Activated CD8-positive, alpha-beta memory T cell treated with anti-CD3 and anti-CD28 coated beads, Interleukin-2, amount 50 U/mL, for 24 hours (primary cell): ENCODE measurements around the gene COX19.

Experiments used
- DNase-seq: peaks from one replicate; pipeline ENCODE4 v3.0.0-alpha.2; 2020; ENCODE audit errors: extremely low read depth

The COX19 gene, protein sequence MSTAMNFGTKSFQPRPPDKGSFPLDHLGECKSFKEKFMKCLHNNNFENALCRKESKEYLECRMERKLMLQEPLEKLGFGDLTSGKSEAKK

DNA sequence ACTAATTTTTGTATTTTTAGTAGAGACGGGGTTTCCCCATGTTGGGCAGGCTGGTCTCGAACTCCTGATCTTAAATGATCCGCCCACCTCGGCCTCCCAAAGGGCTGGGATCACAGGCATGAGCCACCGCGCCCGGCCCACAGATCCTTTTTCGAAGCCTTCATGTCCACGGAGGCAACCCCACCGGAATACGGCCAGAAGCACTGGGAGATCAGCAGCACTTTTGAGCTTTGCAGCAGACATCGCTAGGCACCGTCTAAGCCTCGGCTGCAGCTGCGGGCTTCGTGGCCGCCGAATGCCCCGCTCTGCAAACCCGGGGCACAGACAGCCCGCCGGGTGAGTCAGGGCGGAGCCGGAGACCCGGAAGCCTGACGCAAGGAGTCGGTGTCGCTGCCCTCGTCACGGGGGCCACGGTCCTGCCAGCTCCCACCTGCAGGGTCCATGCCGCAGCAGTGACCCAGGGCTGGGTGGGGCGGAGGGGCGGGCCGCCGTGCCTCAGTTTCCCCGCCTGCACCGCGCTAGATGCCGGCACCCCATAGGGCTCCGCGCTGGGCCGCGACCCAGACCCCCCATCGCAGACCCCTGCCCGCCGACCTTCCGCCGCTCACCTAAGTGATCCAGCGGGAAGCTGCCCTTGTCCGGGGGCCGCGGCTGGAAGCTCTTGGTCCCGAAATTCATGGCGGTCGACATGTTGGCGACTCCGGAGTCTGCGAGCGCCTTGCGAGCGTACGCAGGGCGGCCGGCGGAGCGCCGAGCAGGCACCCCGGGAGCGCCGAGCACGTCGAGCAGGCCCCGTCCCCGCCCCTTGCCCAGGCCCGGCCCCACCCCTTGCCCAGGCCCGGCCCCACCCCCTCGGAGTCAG, at the start of gene COX19:
COX19 (minus strand) TSS at position 730 of the 862 bp plus-strand sequence; CDS start at position 690, 40 bp downstream.
- DNase-seq: peak; percentile 69

DNA sequence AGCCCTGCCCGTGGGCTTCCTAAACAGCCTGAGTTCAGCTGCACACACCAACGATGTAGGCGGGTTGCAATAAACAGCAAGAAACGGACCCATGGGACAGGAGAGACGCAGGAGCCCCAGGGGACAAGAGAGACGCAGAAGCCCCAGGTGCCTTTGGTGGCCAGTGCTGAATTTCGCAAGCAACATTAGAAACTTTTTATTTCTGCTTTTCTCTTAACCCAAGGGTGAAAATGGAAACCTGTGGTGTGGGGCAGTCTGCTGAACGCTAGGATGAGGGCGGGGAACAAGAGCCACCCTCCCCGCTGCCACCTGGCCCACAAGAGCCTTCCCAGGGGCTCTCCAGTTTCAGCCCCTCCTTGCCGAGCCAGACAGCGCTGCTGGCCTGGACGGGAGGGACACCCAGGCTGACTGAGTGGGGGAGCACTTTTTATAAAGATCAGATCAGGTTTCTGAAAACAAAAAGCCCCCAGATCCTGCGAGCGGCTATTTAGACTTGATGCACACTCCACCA, 49.0 kb upstream of the COX19 start:
- DNase-seq: no peak

DNA sequence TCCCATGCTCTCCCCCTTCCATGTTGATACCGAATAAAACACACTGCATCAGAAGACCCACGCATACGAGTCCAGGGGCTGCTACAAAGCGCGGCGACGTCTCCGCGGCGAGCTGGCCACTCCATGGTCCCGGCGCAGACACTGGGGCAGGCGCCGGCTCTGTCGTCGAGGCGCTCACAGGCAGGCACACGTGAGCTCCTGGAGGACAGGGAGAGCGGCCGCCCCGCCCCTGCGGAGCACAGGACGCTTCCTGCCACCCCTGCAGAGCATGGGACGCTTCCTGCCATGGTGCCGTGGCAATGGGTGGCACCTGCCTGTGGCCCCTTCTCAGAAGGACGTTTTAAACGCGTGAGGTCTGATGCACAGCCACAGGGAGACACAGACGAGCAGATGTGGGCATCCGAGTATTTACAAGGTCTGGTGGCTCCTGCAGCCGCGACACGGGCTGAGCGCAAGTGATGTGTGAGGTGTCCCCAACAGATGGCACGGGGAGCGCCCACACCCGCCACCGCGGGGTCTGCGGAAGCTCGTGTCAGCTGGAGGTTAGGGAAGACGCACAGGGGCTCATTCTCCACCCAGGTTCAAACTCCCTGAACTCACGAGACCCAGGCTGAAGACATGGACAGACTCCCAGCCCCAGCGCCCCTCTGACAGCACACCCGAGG, 47.6 kb upstream of the COX19 start:
- no peak for DNase-seq

DNA sequence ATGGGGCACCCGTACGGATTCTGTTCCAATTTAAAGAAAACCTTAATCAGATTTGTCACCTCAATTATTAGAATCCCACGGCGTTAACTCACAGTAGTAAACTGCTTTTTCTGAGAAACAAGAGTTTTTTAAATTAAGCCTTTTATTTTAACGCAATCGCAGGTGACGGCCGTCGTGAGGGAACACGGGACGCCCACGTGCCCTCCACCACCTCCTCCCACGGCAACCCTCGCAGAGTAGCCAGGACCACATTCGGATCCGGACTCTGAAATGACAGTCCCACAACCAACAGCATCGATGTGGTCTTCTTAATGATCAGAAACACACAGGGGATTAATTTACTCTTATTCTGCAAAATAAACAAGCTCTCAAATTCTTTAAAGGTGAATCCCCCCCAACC, 47.0 kb upstream of the COX19 start:
- no peak for DNase-seq

DNA sequence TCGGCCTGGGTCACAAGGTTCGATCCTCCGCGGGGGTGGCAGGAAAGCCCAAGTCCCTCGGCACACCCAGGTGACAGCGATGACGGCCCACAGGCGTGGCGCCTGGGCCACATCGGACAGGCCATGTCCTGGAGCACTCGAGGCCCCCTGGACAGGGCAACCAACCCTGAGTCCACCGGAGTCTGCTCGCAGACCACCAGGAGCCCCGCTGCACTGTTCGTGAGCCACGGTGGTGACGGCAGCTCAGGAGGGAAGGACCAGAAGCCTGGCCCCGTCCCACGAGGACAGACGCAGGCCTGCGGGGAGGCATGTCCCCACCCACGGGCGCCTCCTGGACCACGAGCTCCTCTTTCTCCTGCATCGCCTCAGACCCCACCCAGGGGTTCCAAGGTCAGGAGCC, 46.6 kb upstream of the COX19 start:
- no peak for DNase-seq

DNA sequence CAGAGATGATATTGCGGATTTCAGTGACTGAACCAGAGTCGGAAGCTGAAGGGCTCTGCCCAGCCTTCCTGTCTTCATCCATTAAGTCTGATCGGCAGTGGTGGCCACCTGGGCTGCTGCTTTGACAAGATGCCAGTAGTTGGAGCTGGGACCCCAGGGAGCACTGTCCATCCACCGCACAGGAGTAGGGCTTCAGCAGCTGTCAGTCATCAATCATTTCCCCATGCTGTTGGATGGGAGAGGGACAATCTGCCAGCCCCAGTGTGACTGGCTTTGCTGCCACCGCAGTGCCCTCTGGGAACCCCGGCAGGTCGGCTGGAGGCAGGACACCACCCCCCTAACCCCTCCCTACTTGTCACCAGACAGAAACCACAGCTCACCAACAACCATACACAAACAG, 46.0 kb upstream of the COX19 start:
- no peak for DNase-seq

DNA sequence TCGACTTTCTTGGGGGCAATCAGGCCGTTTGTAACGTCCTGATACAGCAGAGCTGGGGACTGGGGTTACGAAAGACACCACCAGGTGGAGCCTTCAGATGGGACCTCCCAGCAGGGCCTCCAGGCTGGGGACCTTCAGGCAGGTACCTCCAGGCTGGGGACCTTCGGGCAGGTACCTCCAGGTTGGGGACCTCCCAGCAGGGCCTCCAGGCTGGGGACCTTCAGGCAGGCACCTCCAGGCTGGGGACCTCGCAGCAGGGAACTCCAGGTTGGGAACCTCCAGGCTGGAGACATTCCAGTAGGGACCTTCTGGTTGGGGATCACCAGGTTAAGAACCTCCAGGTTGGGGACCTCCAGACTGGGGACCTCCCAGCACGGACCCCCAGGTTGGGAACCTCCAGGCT, 45.5 kb upstream of the COX19 start:
- no peak for DNase-seq

DNA sequence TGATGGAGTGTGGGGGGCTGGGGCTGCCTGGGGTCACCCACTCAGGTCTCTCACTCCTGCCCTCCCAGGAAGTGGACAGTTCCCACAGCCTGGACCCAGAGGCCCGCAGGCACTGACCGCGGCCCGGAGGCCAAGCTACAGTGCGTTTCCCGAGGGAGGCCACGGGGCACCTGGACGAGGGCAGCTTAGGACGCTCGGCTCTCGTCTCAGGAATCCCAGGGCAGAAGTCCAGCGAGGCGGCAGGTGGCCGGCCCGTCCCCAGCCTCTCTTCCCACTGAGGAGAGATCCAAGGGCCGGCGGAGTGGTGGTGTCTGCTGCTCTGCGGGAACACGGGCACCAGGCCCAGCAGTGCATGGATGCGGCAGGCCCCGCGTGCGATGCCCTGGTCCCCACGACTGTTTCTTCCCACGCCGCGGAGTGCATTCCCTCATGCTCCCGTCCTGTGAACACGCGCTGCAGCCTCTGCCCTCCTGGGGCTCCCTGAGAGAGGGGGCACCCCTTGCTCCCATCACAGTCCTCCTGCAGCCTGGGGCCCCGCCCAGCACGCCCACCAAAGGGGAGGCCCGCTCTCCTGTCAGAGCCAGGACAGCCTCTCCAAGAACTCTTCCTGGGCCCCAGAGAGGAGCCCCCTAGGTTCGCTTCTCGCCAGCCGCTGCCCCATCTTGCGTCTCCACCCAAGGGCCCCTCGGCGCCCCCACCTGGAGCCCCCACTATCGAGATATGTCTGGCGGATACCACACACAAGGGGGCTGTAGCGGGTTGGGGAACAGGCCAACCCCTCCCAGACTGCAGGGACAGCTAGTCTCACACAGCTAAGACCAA, 44.7 kb upstream of the COX19 start:
- no peak for DNase-seq

DNA sequence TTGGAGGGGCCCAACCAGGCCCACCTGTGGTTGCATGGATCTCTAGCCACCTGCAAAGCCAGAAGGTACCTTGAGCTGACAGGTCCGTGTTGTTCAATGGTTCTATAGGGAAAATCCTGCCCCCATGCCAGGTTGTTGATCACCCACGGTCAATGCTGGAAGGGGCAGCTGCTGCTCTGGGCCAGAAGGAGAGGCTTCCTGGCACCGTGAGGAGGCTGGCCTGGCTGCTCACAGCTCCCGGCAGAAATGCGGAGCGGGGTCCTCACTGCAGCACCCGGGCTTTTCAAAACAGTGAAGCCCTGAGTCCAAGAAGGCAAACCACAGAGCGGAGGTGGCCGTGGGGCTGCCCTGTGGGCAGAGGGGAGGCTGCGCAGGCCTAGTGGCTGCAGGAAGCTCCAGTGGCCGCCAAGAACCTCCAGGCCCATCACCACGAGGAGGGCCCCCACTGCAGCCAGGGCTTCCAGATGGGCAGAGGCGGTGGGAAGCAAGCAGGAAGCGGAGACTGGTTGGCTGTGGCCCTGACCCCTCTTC, 44.0 kb upstream of the COX19 start:
- no peak for DNase-seq

DNA sequence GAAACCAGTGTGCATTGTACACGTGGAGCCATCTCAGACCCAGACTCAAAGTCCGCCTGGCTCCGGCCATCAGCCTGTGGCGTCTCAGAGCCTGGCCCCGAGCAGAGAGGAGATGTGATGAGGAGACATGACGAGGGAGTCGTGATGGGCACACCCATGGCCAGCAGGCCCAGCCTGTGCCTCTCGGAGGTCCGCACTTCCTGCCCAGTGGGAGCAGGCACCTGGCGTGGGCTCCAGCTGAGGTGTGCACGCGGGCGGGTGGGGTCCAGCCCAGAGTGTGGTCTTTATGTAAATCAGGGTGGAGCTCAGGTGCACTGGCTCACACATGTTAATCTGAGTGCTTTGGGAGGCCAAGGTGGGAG, 43.0 kb upstream of the COX19 start:
- DNase-seq: no peak

DNA sequence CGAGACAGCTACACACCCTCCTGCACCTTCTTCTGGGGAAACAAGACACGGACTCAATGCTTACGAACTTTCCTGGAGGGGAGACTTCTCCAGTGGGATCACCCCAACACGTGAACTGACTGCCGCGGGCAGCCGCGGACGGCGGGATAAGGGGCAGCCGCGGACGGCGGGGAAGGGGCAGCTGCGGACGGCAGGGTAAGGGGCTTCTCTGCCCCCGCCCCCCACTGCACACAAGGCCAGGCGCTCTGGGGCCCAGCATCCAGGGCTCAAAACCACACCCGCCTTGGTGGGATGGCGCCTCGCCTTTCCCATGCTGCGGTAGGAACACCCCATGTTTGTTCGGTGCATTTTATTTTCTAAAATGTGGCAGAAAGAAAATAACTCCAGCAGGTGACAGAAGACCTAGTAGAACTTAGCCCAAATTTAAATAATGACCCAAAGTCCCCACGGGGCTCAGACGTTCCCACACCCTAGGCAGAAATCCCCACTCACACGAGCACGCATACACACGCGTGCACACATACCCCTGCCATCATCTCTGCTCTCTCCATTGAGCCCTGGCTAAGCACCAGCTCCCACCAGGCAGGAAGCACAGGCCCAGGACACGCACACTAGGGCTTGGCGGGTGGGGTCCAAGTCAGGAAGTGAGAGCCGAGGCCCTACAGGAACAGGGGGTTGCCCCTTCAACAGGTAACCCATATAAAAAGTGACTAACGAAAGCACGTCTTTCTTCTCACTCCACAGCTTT, 42.4 kb upstream of the COX19 start:
- DNase-seq: no peak

DNA sequence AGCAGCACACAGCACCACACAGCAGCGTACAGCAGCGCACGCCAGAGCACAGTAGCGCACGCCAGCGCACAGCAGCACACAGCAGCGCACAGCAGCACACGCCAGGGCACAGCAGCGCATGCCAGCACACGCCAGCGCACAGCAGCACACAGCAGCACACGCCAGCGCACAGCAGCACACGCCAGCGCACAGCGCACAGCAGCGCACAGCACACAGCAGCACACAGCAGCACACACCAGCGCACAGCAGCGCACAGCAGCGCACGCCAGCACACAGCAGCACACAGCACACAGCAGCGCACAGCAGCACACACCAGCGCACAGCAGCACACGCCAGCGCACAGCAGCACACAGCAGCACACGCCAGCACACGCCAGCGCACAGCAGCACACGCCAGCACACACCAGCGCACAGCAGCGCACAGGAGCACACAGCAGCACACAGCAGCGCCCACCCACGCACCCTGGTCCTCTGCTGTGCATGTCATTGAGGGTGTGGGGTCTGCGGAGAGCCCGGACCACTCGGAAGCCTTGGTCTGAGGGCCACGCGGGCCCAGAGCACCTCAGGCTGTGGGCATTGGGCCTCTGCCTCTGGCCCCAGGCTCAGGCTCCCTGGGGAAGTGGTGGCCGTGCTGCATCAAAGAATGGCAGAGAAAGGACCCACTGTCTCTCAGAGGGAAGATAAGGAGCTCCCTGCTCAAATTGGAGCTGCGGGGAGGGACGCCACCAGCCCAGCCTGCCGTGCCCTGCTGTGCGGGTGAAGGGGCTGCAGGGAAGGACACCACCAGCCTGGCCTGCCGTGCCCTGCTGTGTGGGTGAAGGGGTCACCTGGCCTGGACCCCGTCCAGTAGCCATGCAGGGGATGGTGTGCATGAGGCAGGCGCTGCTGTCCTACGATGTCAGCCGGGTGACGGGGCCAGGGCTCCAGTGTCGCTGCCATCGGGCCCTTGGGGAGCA, 41.5 kb upstream of the COX19 start:
- no peak for DNase-seq

DNA sequence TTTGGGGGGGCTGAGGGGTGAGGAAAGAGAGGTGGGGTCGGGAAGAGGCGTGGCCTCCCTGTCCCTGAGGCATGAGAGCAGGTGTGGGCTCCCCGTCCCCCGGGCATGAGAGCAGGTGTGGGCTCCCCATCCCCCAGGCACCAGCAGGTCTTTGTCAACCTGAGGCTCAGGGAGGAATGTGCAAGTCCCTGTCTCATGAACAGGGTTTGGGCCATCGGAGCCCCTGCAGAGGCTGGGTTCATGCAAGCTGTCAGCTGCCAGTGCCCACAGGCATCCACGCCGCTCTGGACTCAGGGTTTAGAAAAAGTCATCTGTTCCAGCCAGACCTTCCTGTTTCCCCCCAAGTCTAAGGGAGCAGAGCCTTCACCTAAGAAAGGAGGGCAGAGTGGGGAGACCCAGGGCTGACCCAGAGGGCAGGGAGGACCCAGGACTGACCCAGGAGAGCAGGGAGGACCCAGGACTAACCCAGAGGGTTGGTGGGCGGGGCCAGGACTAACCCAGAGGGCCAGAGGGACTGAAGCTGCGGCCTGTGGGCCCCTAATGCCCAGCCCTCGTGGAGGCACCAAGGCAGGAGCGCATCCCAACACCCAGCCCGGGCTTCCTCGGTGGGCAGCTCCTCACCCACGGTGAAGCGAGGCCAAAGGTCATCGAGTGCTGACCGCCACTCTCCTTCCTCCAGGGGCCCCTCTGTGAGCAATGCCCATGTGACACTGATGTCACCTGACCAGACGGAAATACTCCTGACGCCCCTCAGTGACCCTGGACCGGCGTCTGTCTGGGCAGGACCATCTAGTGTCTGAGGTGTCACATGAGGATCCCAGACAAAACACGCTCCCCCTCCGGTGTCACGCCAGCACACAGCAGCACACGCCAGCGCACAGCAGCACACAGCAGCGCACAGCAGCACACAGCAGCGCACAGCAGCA, 40.1 kb upstream of the COX19 start:
- DNase-seq: no peak

DNA sequence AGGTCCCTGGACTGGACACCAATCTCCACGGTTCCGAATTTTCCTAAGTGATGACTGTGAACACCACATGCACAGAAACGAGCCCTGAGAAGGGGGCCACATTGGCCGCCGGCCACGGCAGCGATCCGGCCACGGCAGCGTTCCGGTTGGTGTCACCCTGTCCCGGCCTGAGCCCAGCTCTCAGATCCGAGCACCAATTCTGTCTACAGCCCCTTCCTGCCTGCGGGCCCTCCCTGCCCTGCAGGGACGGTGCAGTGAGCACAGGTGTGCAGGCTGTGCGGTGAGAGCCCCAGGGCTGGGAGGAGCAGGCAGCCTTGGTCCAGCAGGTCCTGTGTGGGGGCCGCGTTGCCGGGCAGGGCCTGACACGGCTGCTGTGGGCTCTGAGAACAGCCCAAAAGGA, 39.3 kb upstream of the COX19 start:
- DNase-seq: no peak

DNA sequence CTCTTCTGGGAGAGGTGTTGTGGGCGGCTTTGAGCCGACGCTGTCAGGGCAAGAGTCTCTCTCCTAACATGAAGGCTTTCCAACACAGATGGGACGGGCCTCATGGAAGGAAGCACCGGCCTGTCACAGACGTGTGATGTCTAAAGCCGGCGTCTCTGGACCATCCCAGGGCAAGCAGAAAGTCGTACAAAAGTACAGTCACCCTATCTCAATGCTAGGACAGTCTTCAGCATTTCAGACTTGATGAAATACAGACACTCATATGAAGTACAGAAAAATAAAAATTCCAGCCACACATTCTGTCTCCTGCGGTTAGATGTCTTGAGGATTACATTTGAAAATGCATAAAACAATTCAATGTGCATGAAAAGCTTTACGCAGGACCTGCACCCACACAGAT, 38.2 kb upstream of the COX19 start:
- no peak for DNase-seq

DNA sequence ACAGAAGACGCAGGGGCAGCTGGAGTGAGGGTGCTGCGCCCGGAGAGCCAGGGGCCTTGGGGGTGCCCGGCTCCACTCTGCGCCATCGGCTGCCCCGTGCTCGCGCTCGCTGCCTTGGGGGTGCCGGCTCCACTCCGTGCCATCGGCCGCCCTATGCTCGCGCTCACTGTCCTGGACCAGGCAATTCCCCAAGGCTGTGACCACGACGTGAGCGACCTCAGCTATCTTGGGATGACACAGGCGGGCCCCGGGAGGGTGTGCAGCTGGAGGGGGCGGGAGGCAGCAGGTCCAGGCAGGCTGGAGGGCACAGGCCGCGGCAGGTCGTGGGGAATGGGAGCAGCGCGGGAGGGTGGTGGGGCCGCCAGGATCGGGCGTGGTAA, 37.4 kb upstream of the COX19 start:
- no peak for DNase-seq

DNA sequence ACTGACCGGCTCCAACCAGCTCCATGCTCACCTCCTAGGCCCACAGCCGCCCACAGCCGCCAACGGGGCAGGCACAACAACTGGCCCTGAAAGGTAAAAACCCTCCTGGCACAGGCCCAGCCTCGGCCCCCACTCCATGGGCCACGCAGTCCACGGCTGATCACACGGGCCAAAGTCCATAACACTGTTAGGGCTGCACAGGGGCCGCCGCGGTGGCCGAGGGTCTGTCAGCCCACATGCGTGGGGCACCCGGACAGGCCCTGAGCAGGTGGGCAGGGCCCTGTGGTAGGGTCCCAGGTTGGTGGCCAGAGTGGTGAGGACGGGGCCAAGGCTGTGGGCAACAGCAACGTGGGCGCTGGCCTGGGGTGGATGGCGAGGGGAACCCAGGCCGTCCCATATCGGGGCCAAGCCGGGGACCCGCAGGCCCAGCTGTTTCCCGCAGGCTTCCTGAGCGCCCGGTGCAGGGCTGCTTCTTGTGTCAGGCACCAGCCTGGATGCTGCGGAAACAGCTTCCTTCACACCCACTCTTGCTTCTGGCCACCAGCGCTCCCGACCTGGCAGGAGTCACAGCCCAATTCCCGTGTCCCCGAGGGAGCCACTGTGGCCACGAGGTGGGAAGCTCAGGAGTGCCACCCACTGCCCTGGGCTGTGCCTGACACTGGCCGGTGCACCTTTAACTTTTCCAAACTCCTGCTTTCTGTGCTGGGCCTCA, 36.8 kb upstream of the COX19 start:
- DNase-seq: no peak

DNA sequence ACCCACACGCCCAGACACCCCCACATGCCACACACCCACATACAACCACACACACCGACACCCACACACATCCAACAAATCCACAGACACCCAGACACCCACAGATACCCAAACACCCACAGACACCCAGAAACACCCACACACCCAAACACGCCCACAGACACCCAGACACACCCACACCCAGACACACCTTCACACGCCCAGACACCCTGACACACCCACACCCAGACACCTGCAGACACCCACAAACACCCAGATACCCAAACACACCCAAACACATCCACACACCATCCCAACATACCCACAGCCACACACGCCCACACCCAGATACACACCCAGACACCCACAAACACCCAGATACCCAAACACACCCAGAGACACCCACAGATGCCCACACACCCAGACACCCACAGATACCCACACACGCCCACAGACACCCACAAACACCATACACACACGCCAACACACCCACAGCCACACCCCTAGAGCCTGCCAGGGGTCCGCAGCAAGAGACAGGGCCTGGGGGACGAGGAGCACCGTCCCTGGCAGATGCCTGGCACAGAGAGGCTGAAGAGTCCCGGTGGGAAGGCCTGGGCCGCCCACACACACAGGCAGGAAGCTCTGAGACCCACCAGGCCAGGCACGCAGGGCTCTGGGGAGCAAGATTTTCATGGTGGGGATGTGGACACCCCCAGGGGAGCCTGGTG, 36.1 kb upstream of the COX19 start:
- DNase-seq: no peak
